RWPE1 (cell line): Measurements from ENCODE around the gene CNTNAP2.

Experiments
- CTCF ChIA-PET: fragments of 350-600 bp; sonication (Branson Sonifier 250); formaldehyde crosslinking; extraction: SDS; loops from one replicate; lab custom pipeline; 2021; lab: Yijun Ruan, JAX
- POLR2A ChIA-PET: fragments of 400-600 bp; formaldehyde crosslinking; extraction: SDS; loops from one replicate; lab custom pipeline; 2020; ENCODE audit warnings: antibody characterized with exemption; ENCODE audit not compliant: low non-redundant PET; lab: Yijun Ruan, JAX
- DNase-seq: peaks from one replicate; pipeline ENCODE4 v3.0.0; 2012; ENCODE audit warnings: low spot score
- H3K27ac ChIP-seq: fragments of 450-650 bp; 2 replicates; pipeline ENCODE4 v1.5.1; 2017
- TF ChIP-seq, protein P1 (sequence below): fragments of 450-650 bp; conservative IDR thresholded peaks from 2 replicates; pipeline ENCODE4 v1.5.1; 2017; ENCODE audit warnings: low read depth, mild to moderate bottlenecking

The CNTNAP2 gene

DNA sequence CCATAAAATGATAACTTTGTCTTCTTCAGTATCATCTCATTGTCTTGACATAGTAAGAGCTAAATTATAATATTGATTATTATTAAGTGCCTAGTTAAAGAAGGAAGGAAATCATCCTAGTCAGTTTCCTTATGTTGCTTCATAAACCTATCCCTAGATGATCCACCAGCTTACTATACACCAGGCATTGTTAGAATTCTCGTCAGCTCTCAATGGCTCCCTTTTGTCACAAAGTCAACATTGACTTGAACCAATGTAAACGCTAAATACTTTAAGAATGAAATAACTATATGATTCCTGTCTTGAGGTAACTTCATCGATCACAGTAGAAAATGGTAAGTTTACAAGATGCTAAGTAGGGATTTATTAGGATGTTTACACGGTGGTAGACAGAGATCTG, 1162.9 kb downstream of the CNTNAP2 start:
- H3K27ac ChIP-seq, result no peak overlapping the region
- TF ChIP-seq, protein P1, sequence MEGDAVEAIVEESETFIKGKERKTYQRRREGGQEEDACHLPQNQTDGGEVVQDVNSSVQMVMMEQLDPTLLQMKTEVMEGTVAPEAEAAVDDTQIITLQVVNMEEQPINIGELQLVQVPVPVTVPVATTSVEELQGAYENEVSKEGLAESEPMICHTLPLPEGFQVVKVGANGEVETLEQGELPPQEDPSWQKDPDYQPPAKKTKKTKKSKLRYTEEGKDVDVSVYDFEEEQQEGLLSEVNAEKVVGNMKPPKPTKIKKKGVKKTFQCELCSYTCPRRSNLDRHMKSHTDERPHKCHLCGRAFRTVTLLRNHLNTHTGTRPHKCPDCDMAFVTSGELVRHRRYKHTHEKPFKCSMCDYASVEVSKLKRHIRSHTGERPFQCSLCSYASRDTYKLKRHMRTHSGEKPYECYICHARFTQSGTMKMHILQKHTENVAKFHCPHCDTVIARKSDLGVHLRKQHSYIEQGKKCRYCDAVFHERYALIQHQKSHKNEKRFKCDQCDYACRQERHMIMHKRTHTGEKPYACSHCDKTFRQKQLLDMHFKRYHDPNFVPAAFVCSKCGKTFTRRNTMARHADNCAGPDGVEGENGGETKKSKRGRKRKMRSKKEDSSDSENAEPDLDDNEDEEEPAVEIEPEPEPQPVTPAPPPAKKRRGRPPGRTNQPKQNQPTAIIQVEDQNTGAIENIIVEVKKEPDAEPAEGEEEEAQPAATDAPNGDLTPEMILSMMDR, result no peak
- ChIA-PET CTCF (no interaction called here), POLR2A (no interaction called here)
- no peak for DNase-seq

DNA sequence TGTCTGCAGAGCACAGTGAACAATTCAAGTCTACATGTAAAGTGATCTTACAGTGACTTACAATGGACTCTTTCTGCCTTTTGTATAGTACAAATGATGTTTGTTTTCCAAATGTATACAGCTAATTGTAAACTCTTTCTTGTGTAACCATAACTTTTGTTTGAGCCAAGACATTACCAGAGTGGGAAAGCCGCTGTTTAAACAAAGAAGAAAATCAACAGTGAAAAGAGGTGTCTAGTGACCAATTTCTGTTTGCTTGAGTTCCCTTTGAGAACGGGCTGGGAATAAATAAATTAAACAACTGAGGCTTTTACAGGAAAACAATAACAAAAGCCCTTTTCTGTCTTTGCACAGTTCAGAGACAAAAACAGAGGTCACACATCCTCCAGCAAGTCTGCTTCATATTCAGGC, 1163.4 kb downstream of the CNTNAP2 start:
- TF ChIP-seq, protein P1, result no peak
- no peak for DNase-seq
- POLR2A ChIA-PET, result no interaction called here

DNA sequence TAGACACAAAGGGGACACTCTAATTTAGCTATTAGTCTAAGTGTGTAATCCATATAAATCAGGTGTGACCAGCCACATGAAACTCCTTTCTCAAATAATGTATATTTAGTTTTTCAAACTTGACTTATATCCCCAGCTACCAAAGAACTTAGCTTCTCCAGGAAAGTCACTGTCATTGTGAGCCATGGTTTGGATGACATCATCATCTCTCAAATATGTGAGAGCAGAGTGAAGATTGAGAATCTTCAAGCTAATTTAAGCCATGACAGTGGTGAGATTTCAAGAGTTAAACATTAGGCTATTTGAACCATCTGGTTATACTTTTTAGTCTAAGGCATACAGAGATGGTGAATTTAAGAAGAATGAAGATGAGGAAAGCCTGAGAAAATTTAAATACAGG, 1165.6 kb downstream of the CNTNAP2 start:
- no peak overlapping the region for H3K27ac ChIP-seq
- DNase-seq, result no peak
- TF ChIP-seq, protein P1, result no peak
- CTCF ChIA-PET, result no interaction called here
- POLR2A ChIA-PET, result no interaction called here

More for the DNA sequence above, 1163.4 kb downstream of the CNTNAP2 start:
- CTCF ChIA-PET, result no interaction called here
- no peak overlapping the region for H3K27ac ChIP-seq

DNA sequence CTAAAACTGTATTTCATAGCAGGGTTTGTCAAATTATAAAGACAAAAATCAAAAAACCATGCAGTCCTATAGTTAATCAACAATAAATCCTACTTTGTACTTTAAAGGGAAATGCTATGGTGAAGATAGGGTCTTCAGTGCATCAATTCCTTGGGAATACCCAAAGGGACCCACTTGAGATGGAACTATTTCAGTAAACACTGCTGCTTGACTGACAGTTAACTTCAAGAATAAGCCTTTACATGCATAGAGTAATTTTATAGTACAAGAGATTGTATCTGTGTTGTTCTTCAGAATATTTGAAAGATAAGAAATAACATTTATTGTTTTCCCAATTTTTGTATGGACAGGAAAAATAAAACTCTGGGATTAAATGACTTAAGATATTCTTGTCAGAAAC, 1179.6 kb downstream of the CNTNAP2 start:
- TF ChIP-seq, protein P1, result no peak
- CTCF ChIA-PET, result no interaction called here
- POLR2A ChIA-PET, result no interaction called here
- no peak overlapping the region for H3K27ac ChIP-seq
- DNase-seq, result no peak

DNA sequence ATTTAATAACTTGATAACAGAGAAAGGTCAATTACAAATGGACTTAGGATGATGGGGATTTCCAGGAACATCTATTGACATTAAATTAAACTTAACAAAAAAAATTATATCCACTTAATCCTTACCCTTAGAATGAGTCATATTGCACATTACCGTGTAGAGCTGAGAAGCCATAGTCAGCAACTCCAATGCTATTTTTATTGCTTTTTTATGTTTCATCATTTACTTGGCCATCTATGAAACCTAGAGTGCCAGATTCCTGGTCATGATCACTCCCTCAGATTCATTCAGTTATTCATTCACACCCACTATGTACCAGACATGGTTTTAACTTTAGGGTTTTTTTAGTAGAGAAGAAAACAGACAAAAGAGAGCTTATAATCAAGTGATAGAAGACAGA, 1180.4 kb downstream of the CNTNAP2 start:
- no peak overlapping the region for H3K27ac ChIP-seq
- ChIA-PET POLR2A (no interaction called here), CTCF (no interaction called here)
- TF ChIP-seq, protein P1, result no peak
- no peak for DNase-seq

DNA sequence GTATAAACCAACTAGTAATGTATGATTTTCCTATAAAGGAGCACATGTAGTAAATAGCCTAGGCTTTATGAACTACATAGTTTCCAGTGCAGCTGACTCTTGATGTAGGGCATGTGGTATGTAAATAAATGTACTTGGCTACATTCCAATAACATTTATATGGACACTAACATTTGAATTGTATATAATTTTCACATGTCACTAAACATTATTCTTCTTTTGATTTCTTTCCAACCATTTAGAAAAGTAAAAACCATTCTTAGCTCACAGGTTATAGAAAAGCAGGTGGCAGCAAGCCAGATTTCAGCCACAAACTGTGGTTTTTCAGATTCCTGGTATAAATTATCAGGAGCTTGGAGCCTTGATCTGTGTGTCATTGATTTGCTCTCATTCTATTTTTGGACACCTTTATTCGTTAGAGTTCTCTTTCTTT, 1182.0 kb downstream of the CNTNAP2 start:
- CTCF ChIA-PET, result no interaction called here
- no peak overlapping the region for H3K27ac ChIP-seq
- no peak for DNase-seq
- TF ChIP-seq, protein P1, result no peak
- POLR2A ChIA-PET, result no interaction called here

DNA sequence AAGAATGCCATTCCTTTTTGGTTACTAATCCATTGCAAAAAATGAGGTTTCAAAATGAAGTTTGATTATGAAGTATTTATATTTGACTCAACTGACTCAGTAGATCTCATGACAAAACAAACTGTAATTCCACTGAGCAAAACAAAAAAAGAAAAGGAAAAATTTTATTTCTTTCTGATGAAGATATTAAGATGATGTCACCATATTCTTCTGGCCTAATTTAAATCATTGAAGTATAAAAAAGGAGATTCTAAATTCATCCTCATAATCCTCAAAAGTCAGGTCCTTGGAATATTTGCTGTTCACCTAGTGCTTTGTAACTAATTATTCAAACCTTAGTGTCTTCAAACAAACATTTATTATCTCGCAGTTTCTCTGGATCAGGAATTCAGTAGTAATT, 1183.7 kb downstream of the CNTNAP2 start:
- H3K27ac ChIP-seq, result no peak overlapping the region
- ChIA-PET CTCF (no interaction called here), POLR2A (no interaction called here)
- DNase-seq, result no peak
- TF ChIP-seq, protein P1, result no peak
